HG03342 (cell line): Measurements from ENCODE around the gene SET.
"Not testable (repeated sequence)": the region's sequence is repeated elsewhere in the genome, so short reads cannot be mapped to it uniquely, and the experiment has no call there.

Experiments
- ATAC-seq: cut with Tn5 transposase; IDR thresholded peaks from one replicate; pipeline ENCODE4 v1.9.1; 2021; ENCODE audit warnings: mild to moderate bottlenecking, moderate library complexity; ENCODE audit not compliant: unreplicated experiment

Gene SET

GRCh38 chr9:128685636-128686489 lies 3.2 kb upstream of the SET start:
- ATAC-seq, result no peak

GRCh38 chr9:128687453-128687852 lies 1.6 kb upstream of the SET start:
- ATAC-seq, result no peak

GRCh38 chr9:128689293-128689774 lies 312 bp downstream of the SET start:
- ATAC-seq, result peak; percentile 4

- peak; percentile 1 for ATAC-seq
These were observed 1.0 kb downstream of the SET start for GRCh38 chr9:128689820-128690683.

- no peak for ATAC-seq
These were observed 1.6 kb downstream of the SET start for GRCh38 chr9:128690684-128691034.

GRCh38 chr9:128693738-128694137 lies 4.7 kb downstream of the SET start:
- not testable (repeated sequence) for ATAC-seq

- no peak for ATAC-seq
These were observed 5.3 kb downstream of the SET start for GRCh38 chr9:128694344-128694743.

- ATAC-seq, result no peak
These were observed 8.1 kb downstream of the SET start for GRCh38 chr9:128696923-128697707.

- ATAC-seq, result not testable (repeated sequence)
These were observed 10.2 kb downstream of the SET start for GRCh38 chr9:128699096-128699795.

- no peak for ATAC-seq
These were observed 12.3 kb downstream of the SET start for GRCh38 chr9:128701227-128701854.

GRCh38 chr9:128702445-128702948 lies 13.5 kb downstream of the SET start, which contains the start of gene PKN3:
TSS of gene PKN3 (plus strand) at chr9:128702503. CDS start at chr9:128702916, 413 bp downstream.
- peak; percentile 73 for ATAC-seq

GRCh38 chr9:128702949-128703615 lies 14.1 kb downstream of the SET start:
- no peak for ATAC-seq

GRCh38 chr9:128703616-128704355 lies 14.8 kb downstream of the SET start:
- ATAC-seq, result no peak

GRCh38 chr9:128704356-128704670 lies 15.3 kb downstream of the SET start:
- no peak for ATAC-seq

- no peak for ATAC-seq
These were observed 16.3 kb downstream of the SET start for GRCh38 chr9:128705051-128705965.

GRCh38 chr9:128706045-128706444 lies 17.0 kb downstream of the SET start:
- no peak for ATAC-seq

GRCh38 chr9:128706671-128707381 lies 17.8 kb downstream of the SET start:
- ATAC-seq, result no peak
